ENCODE data around the gene TGM3.

DNA sequence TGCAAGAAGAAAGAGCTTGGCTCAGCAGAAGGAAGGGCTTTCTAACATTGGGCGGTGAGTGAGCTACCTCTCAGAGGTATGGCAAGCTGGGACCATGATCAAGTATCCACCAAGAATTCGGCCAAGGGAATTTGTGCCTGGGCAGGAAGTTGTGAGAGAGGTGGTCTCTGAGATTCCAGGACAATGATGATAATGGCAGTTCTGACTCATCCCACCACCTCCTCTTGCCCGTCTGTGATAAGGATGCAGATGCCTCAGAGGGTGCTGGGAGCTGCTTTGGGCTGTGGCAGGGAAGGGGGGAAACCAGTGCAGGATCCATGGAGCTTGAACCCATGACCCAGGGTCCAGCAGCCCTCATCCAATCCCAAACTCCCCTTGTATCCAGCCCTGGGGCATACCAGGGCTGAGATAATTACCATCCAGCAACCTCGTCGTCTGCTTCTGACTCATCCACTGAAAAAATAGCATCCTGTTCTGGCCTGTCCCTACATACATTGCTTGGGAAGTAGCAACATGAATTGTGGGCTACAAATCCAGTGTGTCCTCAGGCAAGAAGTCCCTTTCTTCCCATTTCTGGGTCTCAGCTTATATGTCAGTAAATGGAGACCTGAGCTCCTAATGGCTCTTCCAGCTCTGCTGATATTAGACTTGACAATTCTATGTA is 90.8 kb downstream of the TGM3 start:
- TF ChIP-seq, protein P1, sequence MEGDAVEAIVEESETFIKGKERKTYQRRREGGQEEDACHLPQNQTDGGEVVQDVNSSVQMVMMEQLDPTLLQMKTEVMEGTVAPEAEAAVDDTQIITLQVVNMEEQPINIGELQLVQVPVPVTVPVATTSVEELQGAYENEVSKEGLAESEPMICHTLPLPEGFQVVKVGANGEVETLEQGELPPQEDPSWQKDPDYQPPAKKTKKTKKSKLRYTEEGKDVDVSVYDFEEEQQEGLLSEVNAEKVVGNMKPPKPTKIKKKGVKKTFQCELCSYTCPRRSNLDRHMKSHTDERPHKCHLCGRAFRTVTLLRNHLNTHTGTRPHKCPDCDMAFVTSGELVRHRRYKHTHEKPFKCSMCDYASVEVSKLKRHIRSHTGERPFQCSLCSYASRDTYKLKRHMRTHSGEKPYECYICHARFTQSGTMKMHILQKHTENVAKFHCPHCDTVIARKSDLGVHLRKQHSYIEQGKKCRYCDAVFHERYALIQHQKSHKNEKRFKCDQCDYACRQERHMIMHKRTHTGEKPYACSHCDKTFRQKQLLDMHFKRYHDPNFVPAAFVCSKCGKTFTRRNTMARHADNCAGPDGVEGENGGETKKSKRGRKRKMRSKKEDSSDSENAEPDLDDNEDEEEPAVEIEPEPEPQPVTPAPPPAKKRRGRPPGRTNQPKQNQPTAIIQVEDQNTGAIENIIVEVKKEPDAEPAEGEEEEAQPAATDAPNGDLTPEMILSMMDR (IDR thresholded peaks at IDR 0.05; ENCODE audit: low read length), result no peak
- no peak for TF ChIP-seq EZH2 (IDR thresholded peaks at IDR 0.05; ENCODE audit: borderline replicate concordance, low read length)
